ENCODE data around the gene ICAM2. TPM values are rescaled to one million over a fixed set of nuclear protein-coding genes. Genes with fewer than 3 reads are reported as not detected.

Gene ICAM2
- total RNA-seq, 1 donor from 2014 or later = 55.7 TPM

- Histone ChIP-seq H3K36me3 (peaks cover 0 to 67% of the 10 kb centered on the region in 2 donors), H3K4me1 (no peaks in the 10 kb centered on the region), H3K4me3 (no peak overlapping the region), H3K27ac (no peak overlapping the region), H3K9me3 (no peaks in the 10 kb centered on the region), H3K27me3 (no peaks in the 10 kb centered on the region)
- no peak for TF ChIP-seq POLR2A (IDR thresholded peaks at IDR 0.05)
- TF ChIP-seq CTCF (IDR thresholded peaks at IDR 0.05) = no peak
- TF ChIP-seq POLR2AphosphoS5 (IDR thresholded peaks at IDR 0.05; ENCODE audit: insufficient read depth in 1 of 2, low read depth in 1 of 2) = no peak
- no peak for DNase-seq (ENCODE audit: extremely low spot score in 2 of 2)
- intact Hi-C loops (cut with DNase I) = no loop called here
Measured at GRCh38 chr17:64045176-64045575, 24.7 kb upstream of the ICAM2 start.

GRCh38 chr17:64042700-64043485 is 22.5 kb upstream of the ICAM2 start:
- H3K4me1 ChIP-seq = no peaks in the 10 kb centered on the region
- TF ChIP-seq POLR2AphosphoS5 (IDR thresholded peaks at IDR 0.05; ENCODE audit: insufficient read depth in 1 of 2, low read depth in 1 of 2) (no peak), POLR2A (IDR thresholded peaks at IDR 0.05) (no peak), CTCF (IDR thresholded peaks at IDR 0.05) (no peak)
- intact Hi-C loops (cut with DNase I) = no loop called here
- no peak overlapping the region for H3K4me3 ChIP-seq
- no peak overlapping the region for H3K27ac ChIP-seq
- peaks cover 0 to 51% of the 10 kb centered on the region in 2 donors for H3K36me3 ChIP-seq
- H3K27me3 ChIP-seq = no peaks in the 10 kb centered on the region
- H3K9me3 ChIP-seq = no peaks in the 10 kb centered on the region
- DNase-seq (ENCODE audit: extremely low spot score in 2 of 2) = no peak

GRCh38 chr17:64041912-64042311 is 21.5 kb upstream of the ICAM2 start:
- no peaks in the 10 kb centered on the region for H3K27me3 ChIP-seq
- DNase-seq (ENCODE audit: extremely low spot score in 2 of 2) = no peak
- TF ChIP-seq POLR2AphosphoS5 (IDR thresholded peaks at IDR 0.05; ENCODE audit: insufficient read depth in 1 of 2, low read depth in 1 of 2) (no peak), POLR2A (IDR thresholded peaks at IDR 0.05) (no peak), CTCF (IDR thresholded peaks at IDR 0.05) (no peak)
- no peak overlapping the region for H3K27ac ChIP-seq
- H3K4me3 ChIP-seq = no peak overlapping the region
- H3K9me3 ChIP-seq = no peaks in the 10 kb centered on the region
- H3K36me3 ChIP-seq = peaks cover 0 to 41% of the 10 kb centered on the region in 2 donors
- H3K4me1 ChIP-seq = no peaks in the 10 kb centered on the region
- intact Hi-C loops (cut with DNase I) = no loop called here

- Histone ChIP-seq H3K27ac (no peak overlapping the region), H3K4me1 (no peaks in the 10 kb centered on the region), H3K36me3 (peaks cover 0 to 25% of the 10 kb centered on the region in 2 donors), H3K9me3 (no peaks in the 10 kb centered on the region), H3K4me3 (no peak overlapping the region), H3K27me3 (no peaks in the 10 kb centered on the region)
- peak in 1 of 2 donors; percentile 28 for DNase-seq (ENCODE audit: extremely low spot score in 2 of 2)
- TF ChIP-seq POLR2AphosphoS5 (IDR thresholded peaks at IDR 0.05; ENCODE audit: insufficient read depth in 1 of 2, low read depth in 1 of 2) (no peak), CTCF (IDR thresholded peaks at IDR 0.05) (no peak), POLR2A (IDR thresholded peaks at IDR 0.05) (no peak)
- intact Hi-C loops (cut with DNase I) = no loop called here
Measured at GRCh38 chr17:64040206-64040605, 19.8 kb upstream of the ICAM2 start.

- Histone ChIP-seq H3K27me3 (no peaks in the 10 kb centered on the region), H3K4me1 (no peaks in the 10 kb centered on the region), H3K27ac (no peak overlapping the region), H3K4me3 (no peak overlapping the region), H3K36me3 (peaks cover 0 to 14% of the 10 kb centered on the region in 2 donors), H3K9me3 (no peaks in the 10 kb centered on the region)
- TF ChIP-seq POLR2A (IDR thresholded peaks at IDR 0.05) = no peak
- TF ChIP-seq CTCF (IDR thresholded peaks at IDR 0.05) = no peak
- TF ChIP-seq POLR2AphosphoS5 (IDR thresholded peaks at IDR 0.05; ENCODE audit: insufficient read depth in 1 of 2, low read depth in 1 of 2) = no peak
- DNase-seq (ENCODE audit: extremely low spot score in 2 of 2) = no peak
- intact Hi-C loops (cut with DNase I) = no loop called here
Measured at GRCh38 chr17:64039106-64039400, 18.6 kb upstream of the ICAM2 start.

Measured in vagina (tissue), 2 donors.